IgD-negative memory B cell (primary cell): ENCODE measurements around the gene FCGBP. TPM values are rescaled to one million over a fixed set of nuclear protein-coding genes. Genes with fewer than 3 reads are reported as not detected.
"Not testable (repeated sequence)": the region's sequence is repeated elsewhere in the genome, so short reads cannot be mapped to it uniquely, and the experiment has no call there.

ENCODE experiments used
- H3K27ac Mint-ChIP-seq, 3 donors: one replicate each; pipeline ENCODE4 v1.8.0; 2020 to 2022; ENCODE audit warnings: mild to moderate bottlenecking in 3 of 3, mixed read lengths in 3 of 3, moderate library complexity in 1 of 3
- H3K27me3 Mint-ChIP-seq: one replicate; pipeline ENCODE4 v1.8.0; 2021; ENCODE audit warnings: mixed read lengths
- H3K36me3 Mint-ChIP-seq: one replicate; pipeline ENCODE4 v1.8.0; 2020; ENCODE audit warnings: mild to moderate bottlenecking, mixed read lengths
- H3K4me1 Mint-ChIP-seq, 3 donors: one replicate each; pipeline ENCODE4 v1.8.0; 2020 to 2022; ENCODE audit warnings: mixed read lengths in 3 of 3, mild to moderate bottlenecking in 1 of 3
- H3K4me3 Mint-ChIP-seq, 4 donors: one replicate each; pipeline ENCODE4 v1.8.0; 2020 to 2022; ENCODE audit warnings: mild to moderate bottlenecking in 4 of 4, mixed read lengths in 4 of 4, moderate library complexity in 3 of 4
- H3K9me3 Mint-ChIP-seq, 3 donors: one replicate each; pipeline ENCODE4 v1.8.0; 2020 to 2021; ENCODE audit warnings: mixed read lengths in 3 of 3, mild to moderate bottlenecking in 1 of 3
- polyA plus RNA-seq: library from polyadenylated mRNA; unstranded; fragments of 300-500 nt; fragmentation: Illumina TruSeq; gene quantifications from one replicate; pipeline ENCODE4 v1.2.3, GENCODE V29; 2021

FCGBP gene
- polyA plus RNA-seq, 1 donor from 2014 or later, result 0.25 TPM

GRCh38 chr19:39959407-39959806 lies 25.0 kb upstream of the FCGBP start:
- Mint-ChIP-seq H3K4me3 (peak overlapping the region; percentile 1 to 76 (median 39)), H3K27ac (peak overlapping the region in 1 of 3 donors; percentile 59), H3K4me1 (peaks cover 13 to 20% (median 19%) of the 10 kb centered on the region in 3 donors)
- not testable (repeated sequence) for H3K9me3 Mint-ChIP-seq, H3K36me3 Mint-ChIP-seq, H3K27me3 Mint-ChIP-seq

- H3K27ac Mint-ChIP-seq, H3K9me3 Mint-ChIP-seq, H3K27me3 Mint-ChIP-seq, H3K36me3 Mint-ChIP-seq: not testable (repeated sequence)
- peaks cover 13 to 23% (median 20%) of the 10 kb centered on the region in 3 donors for H3K4me1 Mint-ChIP-seq
- H3K4me3 Mint-ChIP-seq, result peak overlapping the region in 2 of 4 donors; percentile 27 to 68
Observed at GRCh38 chr19:39958942-39959341, 24.5 kb upstream of the FCGBP start.

- Mint-ChIP-seq H3K4me3 (peak overlapping the region in 2 of 4 donors; percentile 58 to 79), H3K4me1 (peaks cover 19 to 30% (median 29%) of the 10 kb centered on the region in 3 donors)
- not testable (repeated sequence) for H3K9me3 Mint-ChIP-seq, H3K27me3 Mint-ChIP-seq, H3K36me3 Mint-ChIP-seq, H3K27ac Mint-ChIP-seq
Observed at GRCh38 chr19:39957886-39958285, 23.5 kb upstream of the FCGBP start.

- peak overlapping the region; percentile 23 to 95 (median 94) for H3K27ac Mint-ChIP-seq
- H3K4me1 Mint-ChIP-seq, result peaks cover 28 to 36% (median 28%) of the 10 kb centered on the region in 3 donors
- H3K9me3 Mint-ChIP-seq, result peaks cover 0 to 2% (median 0%) of the 10 kb centered on the region in 3 donors
- H3K27me3 Mint-ChIP-seq, result no peaks in the 10 kb centered on the region
- peak overlapping the region in 3 of 4 donors; percentile 36 to 90 (median 78) for H3K4me3 Mint-ChIP-seq
- H3K36me3 Mint-ChIP-seq, result no peaks in the 10 kb centered on the region
Observed at GRCh38 chr19:39953915-39954314, 19.5 kb upstream of the FCGBP start.

GRCh38 chr19:39951686-39952085 lies 17.3 kb upstream of the FCGBP start:
- peaks cover 28 to 37% (median 29%) of the 10 kb centered on the region in 3 donors for H3K4me1 Mint-ChIP-seq
- peak overlapping the region in 2 of 4 donors; percentile 18 to 45 for H3K4me3 Mint-ChIP-seq
- H3K27ac Mint-ChIP-seq, result peak overlapping the region in 1 of 3 donors; percentile 94

GRCh38 chr19:39951065-39951650 lies 16.7 kb upstream of the FCGBP start:
- Mint-ChIP-seq H3K4me3 (peak overlapping the region in 1 of 4 donors; percentile 47), H3K27me3 (no peaks in the 10 kb centered on the region), H3K36me3 (no peaks in the 10 kb centered on the region), H3K27ac (peak overlapping the region in 2 of 3 donors; percentile 59 to 94), H3K4me1 (peaks cover 30 to 39% (median 30%) of the 10 kb centered on the region in 3 donors), H3K9me3 (peaks cover 0 to 2% (median 0%) of the 10 kb centered on the region in 3 donors)

More at GRCh38 chr19:39951686-39952085, 17.3 kb upstream of the FCGBP start:
- peaks cover 0 to 2% (median 0%) of the 10 kb centered on the region in 3 donors for H3K9me3 Mint-ChIP-seq
- H3K36me3 Mint-ChIP-seq, result no peaks in the 10 kb centered on the region
- no peaks in the 10 kb centered on the region for H3K27me3 Mint-ChIP-seq

GRCh38 chr19:39949026-39949747 lies 14.8 kb upstream of the FCGBP start:
- peaks cover 29 to 41% (median 31%) of the 10 kb centered on the region in 3 donors for H3K4me1 Mint-ChIP-seq
- no peak overlapping the region for H3K27ac Mint-ChIP-seq
- no peaks in the 10 kb centered on the region for H3K27me3 Mint-ChIP-seq
- H3K36me3 Mint-ChIP-seq, result no peaks in the 10 kb centered on the region
- peaks cover 0 to 2% (median 0%) of the 10 kb centered on the region in 3 donors for H3K9me3 Mint-ChIP-seq
- H3K4me3 Mint-ChIP-seq, result peak overlapping the region in 1 of 4 donors; percentile 21

- Mint-ChIP-seq H3K27ac (no peak overlapping the region), H3K4me3 (peak overlapping the region in 1 of 4 donors; percentile 75), H3K36me3 (no peaks in the 10 kb centered on the region), H3K9me3 (no peaks in the 10 kb centered on the region), H3K4me1 (peaks cover 29 to 41% (median 32%) of the 10 kb centered on the region in 3 donors), H3K27me3 (no peaks in the 10 kb centered on the region)
Observed at GRCh38 chr19:39946532-39946931, 12.1 kb upstream of the FCGBP start.

- H3K9me3 Mint-ChIP-seq, result peaks cover 0 to 14% (median 4%) of the 10 kb centered on the region in 3 donors
- H3K36me3 Mint-ChIP-seq, result peaks cover 2% of the 10 kb centered on the region
- H3K27me3 Mint-ChIP-seq, result no peaks in the 10 kb centered on the region
- H3K27ac Mint-ChIP-seq, result no peak overlapping the region
- H3K4me1 Mint-ChIP-seq, result peaks cover 28 to 45% (median 39%) of the 10 kb centered on the region in 3 donors
- H3K4me3 Mint-ChIP-seq, result peak overlapping the region in 2 of 4 donors; percentile 52 to 67
Observed at GRCh38 chr19:39943586-39943985, 9.2 kb upstream of the FCGBP start.

GRCh38 chr19:39942366-39942730 lies 7.9 kb upstream of the FCGBP start:
- Mint-ChIP-seq H3K4me3 (peak overlapping the region; percentile 20 to 86 (median 80)), H3K27ac (peak overlapping the region; percentile 15 to 87 (median 16)), H3K27me3 (no peaks in the 10 kb centered on the region), H3K36me3 (peaks cover 2% of the 10 kb centered on the region), H3K9me3 (peaks cover 0 to 14% (median 4%) of the 10 kb centered on the region in 3 donors), H3K4me1 (peaks cover 26 to 48% (median 46%) of the 10 kb centered on the region in 3 donors)

GRCh38 chr19:39941615-39942365 lies 7.4 kb upstream of the FCGBP start:
- Mint-ChIP-seq H3K36me3 (peaks cover 2% of the 10 kb centered on the region), H3K27ac (peak overlapping the region; percentile 15 to 87 (median 16)), H3K4me1 (peaks cover 32 to 50% (median 47%) of the 10 kb centered on the region in 3 donors), H3K4me3 (peak overlapping the region; percentile 20 to 86 (median 80)), H3K27me3 (no peaks in the 10 kb centered on the region), H3K9me3 (peaks cover 0 to 14% (median 4%) of the 10 kb centered on the region in 3 donors)

GRCh38 chr19:39941151-39941550 lies 6.7 kb upstream of the FCGBP start:
- H3K9me3 Mint-ChIP-seq, result peaks cover 0 to 14% (median 4%) of the 10 kb centered on the region in 3 donors
- H3K27me3 Mint-ChIP-seq, result no peaks in the 10 kb centered on the region
- H3K36me3 Mint-ChIP-seq, result peaks cover 2% of the 10 kb centered on the region
- peak overlapping the region; percentile 15 to 87 (median 16) for H3K27ac Mint-ChIP-seq
- H3K4me1 Mint-ChIP-seq, result peaks cover 34 to 52% (median 51%) of the 10 kb centered on the region in 3 donors
- H3K4me3 Mint-ChIP-seq, result peak overlapping the region; percentile 20 to 86 (median 80)

- Mint-ChIP-seq H3K27me3 (no peaks in the 10 kb centered on the region), H3K9me3 (peaks cover 0 to 14% (median 4%) of the 10 kb centered on the region in 3 donors), H3K4me3 (peak overlapping the region in 2 of 4 donors; percentile 4 to 86), H3K27ac (peak overlapping the region in 2 of 3 donors; percentile 15 to 75), H3K36me3 (peaks cover 2% of the 10 kb centered on the region), H3K4me1 (peaks cover 39 to 56% (median 56%) of the 10 kb centered on the region in 3 donors)
Observed at GRCh38 chr19:39940221-39940833, 5.9 kb upstream of the FCGBP start.

GRCh38 chr19:39939556-39939955 lies 5.1 kb upstream of the FCGBP start:
- Mint-ChIP-seq H3K9me3 (peaks cover 0 to 14% (median 4%) of the 10 kb centered on the region in 3 donors), H3K4me3 (no peak overlapping the region), H3K27me3 (no peaks in the 10 kb centered on the region), H3K27ac (no peak overlapping the region), H3K36me3 (peaks cover 2% of the 10 kb centered on the region), H3K4me1 (peaks cover 43 to 57% (median 56%) of the 10 kb centered on the region in 3 donors)
